ENCODE measurements around the gene UBD.

- no peak for TF ChIP-seq CTCF (conservative IDR thresholded peaks at IDR 0.05)
- TF ChIP-seq EZH2 (IDR thresholded peaks at IDR 0.05; ENCODE audit: low read depth) = no peak
Measured at GRCh38 chr6:29603930-29604329, 44.4 kb upstream of the UBD start.
